H1 (cell line): ENCODE data around the gene TMED4. TPM values are rescaled to one million over a fixed set of nuclear protein-coding genes. Genes with fewer than 3 reads are reported as not detected.

ENCODE experiments used
- CTCF ChIA-PET: fragments of 300-600 bp; sonication (Branson Sonifier 250); formaldehyde crosslinking; loops from one replicate; lab custom pipeline; 2021; ENCODE audit not compliant: partially characterized antibody; lab: Charles Lee
- POLR2A ChIA-PET: fragments of 300-600 bp; sonication (Branson Sonifier 250); formaldehyde crosslinking; loops from one replicate; lab custom pipeline; 2021; ENCODE audit warnings: inconsistent platforms; ENCODE audit not compliant: partially characterized antibody; lab: Charles Lee
- DNase-seq, 2 experiments: peaks; one replicate each; pipeline versions ENCODE4 v3.0.0 to v3.0.0-alpha.2; 2010 to 2022; ENCODE audit warnings: low spot score in 2 of 2, low read depth in 1 of 2, mixed read lengths in 1 of 2
- FAIRE-seq: peaks from 2 replicates; lab custom pipeline; 2011; peaks lifted over from hg19 to GRCh38; lab: Jason Lieb, UNC
- H2AFZ ChIP-seq: 2 replicates; pipeline ENCODE4 v1.8.1; 2012; ENCODE audit warnings: low read length, inconsistent platforms
- H2AK5ac ChIP-seq: 2 replicates; pipeline ENCODE4 v1.6.1; 2013; ENCODE audit warnings: low read depth, low read length
- H2BK120ac ChIP-seq: replicated peaks from 2 replicates; pipeline ENCODE3; 2013; ENCODE audit warnings: low read depth, low read length, inconsistent platforms
- H2BK12ac ChIP-seq: 2 replicates; pipeline ENCODE4 v1.6.1; 2013; ENCODE audit warnings: low read depth, low read length
- H2BK15ac ChIP-seq: 2 replicates; pipeline ENCODE4 v1.6.1; 2013; ENCODE audit warnings: low read length
- H2BK20ac ChIP-seq: 2 replicates; pipeline ENCODE4 v1.6.1; 2013; ENCODE audit warnings: low read length
- H2BK5ac ChIP-seq: 2 replicates; pipeline ENCODE4 v1.6.1; 2013; ENCODE audit warnings: low read depth, low read length
- H3K14ac ChIP-seq: 2 replicates; pipeline ENCODE4 v1.6.1; 2013; ENCODE audit warnings: inconsistent platforms; ENCODE audit not compliant: insufficient read length
- H3K18ac ChIP-seq: 2 replicates; pipeline ENCODE4 v1.6.1; 2013; ENCODE audit warnings: low read length; ENCODE audit errors: extremely low read depth
- H3K23ac ChIP-seq: 2 replicates; pipeline ENCODE4 v1.6.1; 2013; ENCODE audit warnings: inconsistent platforms; ENCODE audit not compliant: insufficient read length
- H3K23me2 ChIP-seq: 2 replicates; pipeline ENCODE4 v1.6.1; 2013; ENCODE audit warnings: low read depth, low read length
- H3K27ac ChIP-seq: 2 replicates; pipeline ENCODE4 v1.6.1; 2011; ENCODE audit warnings: low read depth, low read length, inconsistent platforms
- H3K27me3 ChIP-seq, 4 experiments: replicated peaks in 1 of 4; 1 replicate in 1 of 4; 2 replicates in 3 of 4; pipeline versions ENCODE4 v1.6.1 to v1.8.1; 2011 to 2013; ENCODE audit warnings: low read length in 3 of 4, mild to moderate bottlenecking in 3 of 4, inconsistent platforms in 2 of 4, mixed read lengths in 2 of 4, moderate library complexity in 1 of 4; ENCODE audit not compliant: control insufficient read depth in 3 of 4, insufficient read depth in 3 of 4; ENCODE audit errors: extremely low read depth in 1 of 4
- H3K36me3 ChIP-seq, 4 experiments: 2 replicates each; pipeline versions ENCODE4 v1.6.1 to v1.8.1; 2011 to 2013; ENCODE audit warnings: mild to moderate bottlenecking in 4 of 4, low read length in 3 of 4, moderate library complexity in 2 of 4, control low read depth in 1 of 4, inconsistent platforms in 1 of 4; ENCODE audit not compliant: insufficient read depth in 4 of 4, control insufficient read depth in 2 of 4
- H3K4ac ChIP-seq: replicated peaks from 2 replicates; pipeline ENCODE3; 2013; ENCODE audit warnings: low read length, low read depth, mixed read lengths, inconsistent platforms; ENCODE audit not compliant: insufficient read length
- H3K4me1 ChIP-seq, 4 experiments: replicated peaks in 1 of 4; 1 replicate in 1 of 4; 2 replicates in 3 of 4; pipeline versions ENCODE4 v1.6.1 to v1.8.1; 2011 to 2013; ENCODE audit warnings: low read length in 3 of 4, inconsistent platforms in 2 of 4, mixed read lengths in 1 of 4; ENCODE audit not compliant: insufficient read depth in 4 of 4, control insufficient read depth in 3 of 4
- H3K4me2 ChIP-seq, 2 experiments: 2 replicates each; pipeline versions ENCODE4 v1.6.1 to v1.8.1; 2011 to 2013; ENCODE audit warnings: low read depth in 2 of 2, low read length in 2 of 2, control low read depth in 1 of 2, inconsistent platforms in 1 of 2, mild to moderate bottlenecking in 1 of 2; ENCODE audit not compliant: insufficient read depth in 1 of 2
- H3K4me3 ChIP-seq, 4 experiments: fragments of 200-600, 300-600 bp in 1 of 4; sonication (generic), shearing (Covaris generic), sonication (Bioruptor Twin) in 1 of 4; 2 replicates each; pipeline versions ENCODE4 v1.5.1 to v1.8.1; 2011 to 2016; ENCODE audit warnings: low read length in 4 of 4, low read depth in 3 of 4, control low read depth in 2 of 4, inconsistent platforms in 2 of 4, mild to moderate bottlenecking in 2 of 4, mixed read lengths in 1 of 4, moderate library complexity in 1 of 4; ENCODE audit not compliant: insufficient read depth in 2 of 4; ENCODE audit errors: extremely low read depth in 1 of 4
- H3K56ac ChIP-seq: replicated peaks from 2 replicates; pipeline ENCODE3; 2013; ENCODE audit warnings: low read depth, mild to moderate bottlenecking, mixed read lengths, low read length, inconsistent platforms; ENCODE audit not compliant: insufficient read length
- H3K79me1 ChIP-seq: 2 replicates; pipeline ENCODE4 v1.6.1; 2013; ENCODE audit warnings: low read depth, low read length, control low read depth
- H3K79me2 ChIP-seq, 2 experiments: 2 replicates each; pipeline versions ENCODE4 v1.6.1 to v1.8.1; 2012 to 2013; ENCODE audit warnings: low read length in 2 of 2, mild to moderate bottlenecking in 2 of 2, inconsistent platforms in 1 of 2; ENCODE audit not compliant: insufficient read depth in 2 of 2, control insufficient read depth in 1 of 2
- H3K9ac ChIP-seq, 4 experiments: replicated peaks in 1 of 4; 1 replicate in 1 of 4; 2 replicates in 3 of 4; pipeline versions ENCODE4 v1.6.1 to v1.8.1; 2011 to 2013; ENCODE audit warnings: low read depth in 3 of 4, low read length in 3 of 4, control low read depth in 2 of 4, mild to moderate bottlenecking in 2 of 4, moderate library complexity in 2 of 4, inconsistent platforms in 1 of 4; ENCODE audit errors: extremely low read depth in 1 of 4
- H3K9me3 ChIP-seq, 2 experiments: 2 replicates each; pipeline versions ENCODE4 v1.6.1 to v1.8.1; 2012 to 2013; ENCODE audit warnings: mild to moderate bottlenecking in 2 of 2, moderate library complexity in 2 of 2, control low read depth in 1 of 2, inconsistent platforms in 1 of 2, low read depth in 1 of 2, low read length in 1 of 2, mixed read lengths in 1 of 2; ENCODE audit not compliant: insufficient read depth in 2 of 2
- H4K20me1 ChIP-seq, 2 experiments: replicated peaks in 1 of 2; 2 replicates each; pipeline versions ENCODE3 to v1.8.1; 2011 to 2013; ENCODE audit warnings: inconsistent platforms in 2 of 2, low read length in 2 of 2, mild to moderate bottlenecking in 1 of 2; ENCODE audit not compliant: insufficient read depth in 2 of 2, control insufficient read depth in 1 of 2
- H4K5ac ChIP-seq: 2 replicates; pipeline ENCODE4 v1.6.1; 2013; ENCODE audit warnings: low read length, low read depth, mixed read lengths, inconsistent platforms; ENCODE audit not compliant: insufficient read length
- H4K8ac ChIP-seq: 2 replicates; pipeline ENCODE4 v1.8.0; 2013; ENCODE audit warnings: mild to moderate bottlenecking, moderate library complexity, low read length, inconsistent platforms; ENCODE audit not compliant: insufficient read depth; ENCODE audit errors: extremely low read depth
- H4K91ac ChIP-seq: replicated peaks from 2 replicates; pipeline ENCODE3; 2013; ENCODE audit warnings: low read length, mixed read lengths, inconsistent platforms; ENCODE audit not compliant: insufficient read length
- ATF2 ChIP-seq: IDR thresholded peaks from 2 replicates; pipeline ENCODE4 v1.6.1; 2012; ENCODE audit warnings: low read length, inconsistent platforms
- CTBP2 ChIP-seq: IDR thresholded peaks from 2 replicates; pipeline ENCODE4 v1.7.0; 2011; ENCODE audit warnings: borderline replicate concordance, mild to moderate bottlenecking, moderate library complexity, mixed read lengths, low read length; ENCODE audit not compliant: insufficient read depth, insufficient read length
- PHF8 ChIP-seq: fragments of 200-600 bp; sonication (generic); conservative IDR thresholded peaks from 2 replicates; pipeline ENCODE4 v1.7.1; 2012; ENCODE audit warnings: low read depth, mild to moderate bottlenecking, inconsistent platforms, low read length, moderate library complexity
- WGBS, 2 experiments: shearing (Covaris generic) in 1 of 2; methylation state at CpG; one replicate each; pipeline versions ENCODE4 v1.1.6 to v1.1.7; 2013 to 2015; ENCODE audit warnings: low lambda C conversion rate in 2 of 2, mixed read lengths in 2 of 2, inconsistent platforms in 1 of 2, low coverage in 1 of 2, missing lambda C conversion rate in 1 of 2; ENCODE audit not compliant: insufficient replicate concordance in 2 of 2, insufficient coverage in 1 of 2, insufficient read length in 1 of 2; ENCODE audit errors: extremely low coverage in 1 of 2, missing lambda C conversion rate in 1 of 2; 5-methylcytosine and 5-hydroxymethylcytosine counted together
- polyA plus RNA-seq, 7 experiments: library from polyadenylated mRNA; depleted of rRNA in 3 of 7; stranded (reverse) in 5 of 7; unstranded in 2 of 7; fragments of >200 nt in 5 of 7; fragments of 200-250 nt in 2 of 7; gene quantifications; 1 replicate in 5 of 7; 2 replicates in 1 of 7; 4 replicates in 1 of 7; pipeline versions ENCODE4 v1.2.1 to v1.2.3, GENCODE V29; 2011 to 2013; ENCODE audit warnings: missing spikeins in 2 of 7, mixed read lengths in 2 of 7
- total RNA-seq: library from RNA; stranded (reverse); fragmentation: NEBNext Ultra II Directional; extraction: Animal tissue kit (Norgen Biotek cat#: 25700); gene quantifications from 2 replicates; pipeline ENCODE4 v1.2.1, GENCODE V29; 2021

The TMED4 gene
- total and polyA plus RNA-seq, 2 of the 8 experiments (the other 6 are each of a cell fraction or from before 2014, with no cell fraction given): 44.9 to 76.7 TPM

GRCh38 chr7:44622342-44623151 lies 40.5 kb upstream of the TMED4 start:
- Histone ChIP-seq H3K9ac (no peak overlapping the region), H4K20me1 (peaks cover 3 to 18% of the 10 kb centered on the region in 2 experiments)
- CTCF ChIA-PET: no interaction called here
- no peak for TF ChIP-seq PHF8
- TF ChIP-seq ATF2: no peak
- TF ChIP-seq CTBP2: no peak

More at GRCh38 chr7:44622342-44623151, 40.5 kb upstream of the TMED4 start:
- H3K9me3 ChIP-seq: no peaks in the 10 kb centered on the region
- no peak overlapping the region for H3K56ac ChIP-seq
- no peak overlapping the region for H3K27ac ChIP-seq
- no peak overlapping the region for H2BK120ac ChIP-seq
- no peaks in the 10 kb centered on the region for H3K27me3 ChIP-seq
- no peak overlapping the region for H2BK20ac ChIP-seq
- H2BK15ac ChIP-seq: no peak overlapping the region
- H3K79me1 ChIP-seq: peaks cover 15% of the 10 kb centered on the region
- no peaks in the 10 kb centered on the region for H3K23me2 ChIP-seq
- no peak overlapping the region for H4K91ac ChIP-seq
- no peak overlapping the region for H3K4ac ChIP-seq
- POLR2A ChIA-PET: no interaction called here
- 95% methylated on average over 5 of the region's 5 CpGs; no CpG with 5 or more reads in 1 of the 2 experiments for WGBS, 2 experiments
- no peak for FAIRE-seq
- peaks cover 0 to 2% (median 0%) of the 10 kb centered on the region in 4 experiments; a peak in 3 of 7 replicates for H3K4me1 ChIP-seq
- H2BK5ac ChIP-seq: no peak overlapping the region
- H4K5ac ChIP-seq: no peak overlapping the region
- H3K79me2 ChIP-seq: peaks cover 12 to 76% of the 10 kb centered on the region in 2 experiments; a peak in 3 of 4 replicates
- H2AK5ac ChIP-seq: no peak overlapping the region
- no peak overlapping the region for H2AFZ ChIP-seq
- no peak overlapping the region for H2BK12ac ChIP-seq
- no peak overlapping the region for H3K23ac ChIP-seq
- no peak for DNase-seq
- H3K36me3 ChIP-seq: peaks cover 0 to 22% (median 7%) of the 10 kb centered on the region in 4 experiments; a peak in 4 of 8 replicates
- H3K4me2 ChIP-seq: no peak overlapping the region
- H3K18ac ChIP-seq: no peak overlapping the region
- no peak overlapping the region for H4K8ac ChIP-seq
- no peak overlapping the region for H3K4me3 ChIP-seq
- no peak overlapping the region for H3K14ac ChIP-seq
